HEK293 (cell line): ENCODE results near the gene CACNA1C.

Source experiments
- PBX3 ChIP-seq: sonication (generic); formaldehyde crosslinking; IDR thresholded peaks from 2 replicates; pipeline ENCODE4 v1.8.1; 2022; ENCODE audit warnings: mild to moderate bottlenecking, moderate library complexity, missing genetic modification reagents
- REST ChIP-seq: fragments of 450-650 bp; formaldehyde crosslinking; IDR thresholded peaks from 2 replicates; pipeline ENCODE4 v1.5.1; 2016; ENCODE audit warnings: missing biosample characterization, missing genetic modification characterization
- ZFHX2 ChIP-seq: fragments of 450-650 bp; formaldehyde crosslinking; conservative IDR thresholded peaks from 2 replicates; pipeline ENCODE4 v1.5.1; 2016; ENCODE audit warnings: missing biosample characterization, missing genetic modification characterization
- TF ChIP-seq, protein P1 (sequence below): fragments of 450-650 bp; formaldehyde crosslinking; IDR thresholded peaks from 2 replicates; pipeline ENCODE4 v1.5.1; 2016; ENCODE audit warnings: missing biosample characterization, missing genetic modification characterization
- TF ChIP-seq, protein P2 (sequence below): fragments of 450-650 bp; IDR thresholded peaks from 2 replicates; pipeline ENCODE4 v1.5.1; 2018; ENCODE audit warnings: missing biosample characterization, mild to moderate bottlenecking, missing genetic modification characterization

- TF ChIP-seq, protein P1, sequence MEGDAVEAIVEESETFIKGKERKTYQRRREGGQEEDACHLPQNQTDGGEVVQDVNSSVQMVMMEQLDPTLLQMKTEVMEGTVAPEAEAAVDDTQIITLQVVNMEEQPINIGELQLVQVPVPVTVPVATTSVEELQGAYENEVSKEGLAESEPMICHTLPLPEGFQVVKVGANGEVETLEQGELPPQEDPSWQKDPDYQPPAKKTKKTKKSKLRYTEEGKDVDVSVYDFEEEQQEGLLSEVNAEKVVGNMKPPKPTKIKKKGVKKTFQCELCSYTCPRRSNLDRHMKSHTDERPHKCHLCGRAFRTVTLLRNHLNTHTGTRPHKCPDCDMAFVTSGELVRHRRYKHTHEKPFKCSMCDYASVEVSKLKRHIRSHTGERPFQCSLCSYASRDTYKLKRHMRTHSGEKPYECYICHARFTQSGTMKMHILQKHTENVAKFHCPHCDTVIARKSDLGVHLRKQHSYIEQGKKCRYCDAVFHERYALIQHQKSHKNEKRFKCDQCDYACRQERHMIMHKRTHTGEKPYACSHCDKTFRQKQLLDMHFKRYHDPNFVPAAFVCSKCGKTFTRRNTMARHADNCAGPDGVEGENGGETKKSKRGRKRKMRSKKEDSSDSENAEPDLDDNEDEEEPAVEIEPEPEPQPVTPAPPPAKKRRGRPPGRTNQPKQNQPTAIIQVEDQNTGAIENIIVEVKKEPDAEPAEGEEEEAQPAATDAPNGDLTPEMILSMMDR (tag by site-specific recombination): no peak
- TF ChIP-seq PBX3: no peak
- TF ChIP-seq ZFHX2 (tag by site-specific recombination): no peak
- TF ChIP-seq, protein P2, sequence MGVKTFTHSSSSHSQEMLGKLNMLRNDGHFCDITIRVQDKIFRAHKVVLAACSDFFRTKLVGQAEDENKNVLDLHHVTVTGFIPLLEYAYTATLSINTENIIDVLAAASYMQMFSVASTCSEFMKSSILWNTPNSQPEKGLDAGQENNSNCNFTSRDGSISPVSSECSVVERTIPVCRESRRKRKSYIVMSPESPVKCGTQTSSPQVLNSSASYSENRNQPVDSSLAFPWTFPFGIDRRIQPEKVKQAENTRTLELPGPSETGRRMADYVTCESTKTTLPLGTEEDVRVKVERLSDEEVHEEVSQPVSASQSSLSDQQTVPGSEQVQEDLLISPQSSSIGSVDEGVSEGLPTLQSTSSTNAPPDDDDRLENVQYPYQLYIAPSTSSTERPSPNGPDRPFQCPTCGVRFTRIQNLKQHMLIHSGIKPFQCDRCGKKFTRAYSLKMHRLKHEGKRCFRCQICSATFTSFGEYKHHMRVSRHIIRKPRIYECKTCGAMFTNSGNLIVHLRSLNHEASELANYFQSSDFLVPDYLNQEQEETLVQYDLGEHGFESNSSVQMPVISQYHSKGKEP (tag by site-specific recombination): no peak
- TF ChIP-seq REST (tag by site-specific recombination): no peak
Observed at GRCh38 chr12:2692080-2692479, 639.3 kb downstream of the CACNA1C start.
